Spleen (tissue), 3 donors: ENCODE results near the gene ADGRG1.

Experiments used
- POLR2A ChIP-seq, 3 donors: fragments of 450-650 bp; IDR thresholded peaks; one replicate each; pipeline ENCODE4 v1.5.1; 2017; ENCODE audit warnings: antibody characterized with exemption in 3 of 3, mild to moderate bottlenecking in 1 of 3
- POLR2AphosphoS5 ChIP-seq, 3 donors: sonication (generic); formaldehyde crosslinking; IDR thresholded peaks; one replicate each; pipeline ENCODE4 v1.5.1; 2017; ENCODE audit warnings: antibody characterized with exemption in 3 of 3

DNA sequence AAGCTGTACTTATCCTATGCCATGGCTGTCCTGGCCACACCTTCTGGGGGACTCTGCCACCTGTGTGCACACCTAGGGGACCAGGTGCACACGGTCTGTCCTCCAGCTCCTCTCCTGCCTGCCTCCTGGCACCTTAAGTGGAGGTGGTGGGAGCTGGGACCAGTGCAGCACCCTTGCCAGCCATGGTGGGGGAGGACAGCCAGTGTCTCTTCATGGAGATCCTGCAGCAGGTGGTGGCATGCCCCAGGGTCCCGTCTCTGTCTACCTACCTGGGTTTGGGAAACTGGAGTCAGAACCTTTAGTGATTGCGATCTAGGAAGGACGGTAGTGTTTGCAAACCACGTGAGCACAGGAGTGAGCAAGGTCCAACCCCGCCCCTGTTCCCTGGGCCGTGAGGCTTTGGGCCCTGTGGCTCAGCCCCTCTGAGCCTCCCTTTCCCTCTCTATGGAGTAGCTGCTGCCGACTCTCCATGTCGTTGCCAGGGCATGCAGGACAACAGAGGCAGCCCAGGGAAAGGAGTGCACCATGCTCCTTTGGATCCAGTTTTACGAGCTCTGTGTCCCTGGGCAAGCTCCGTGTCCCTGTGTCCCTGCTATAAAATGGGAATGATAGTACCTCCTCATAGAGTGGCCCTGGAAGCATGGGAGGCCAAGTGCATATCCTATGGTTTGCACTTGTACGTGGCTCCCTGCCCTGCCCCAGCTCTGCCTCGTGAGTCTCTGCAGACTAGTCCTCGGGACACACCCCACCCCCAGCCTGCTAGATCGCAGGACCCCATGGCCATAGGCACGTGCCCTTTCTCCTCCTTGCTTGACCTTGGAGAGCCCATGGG lies 7.1 kb downstream of the ADGRG1 start:
- TF ChIP-seq POLR2A (IDR thresholded peaks at IDR 0.05), result no peak
- no peak for TF ChIP-seq POLR2AphosphoS5 (IDR thresholded peaks at IDR 0.05)
